DMS153 (cell line): ENCODE measurements around the gene ZIM2.

ENCODE experiments used
- DNase-seq: peaks from one replicate; lab custom pipeline; 2025; lab: John Stamatoyannopoulos, UW

ZIM2 gene

DNA sequence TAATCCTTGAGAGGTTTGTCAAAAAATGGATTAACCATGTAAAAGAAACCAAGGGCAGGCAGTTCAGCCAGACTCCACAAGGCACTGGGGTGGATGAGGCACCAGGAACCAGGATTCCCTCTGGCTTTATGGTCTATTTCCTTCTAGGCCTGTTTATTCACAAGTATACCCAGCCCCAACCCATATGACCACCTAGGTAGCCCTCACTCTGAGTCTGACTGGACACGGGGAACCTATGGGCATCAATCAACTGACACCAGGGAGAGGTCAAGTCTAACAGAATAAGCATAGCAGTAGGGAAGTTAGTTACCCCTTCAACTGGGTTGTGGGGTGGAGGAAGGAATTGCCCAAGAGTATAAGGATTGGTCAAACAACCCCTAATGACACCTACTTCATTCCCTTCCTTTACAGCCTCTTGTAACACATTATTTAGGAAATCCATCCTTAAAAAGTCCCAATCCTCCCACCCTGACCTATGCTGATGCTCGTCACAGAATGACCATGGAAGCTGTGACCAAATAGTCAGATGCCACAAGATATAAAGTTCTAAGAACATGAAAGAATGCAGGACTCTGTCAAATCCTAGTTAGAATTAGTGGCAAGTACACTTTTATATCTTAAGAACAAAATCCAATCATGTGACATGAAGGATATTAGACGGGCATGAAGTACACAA lies 31.7 kb downstream of the ZIM2 start:
- DNase-seq = no peak

DNA sequence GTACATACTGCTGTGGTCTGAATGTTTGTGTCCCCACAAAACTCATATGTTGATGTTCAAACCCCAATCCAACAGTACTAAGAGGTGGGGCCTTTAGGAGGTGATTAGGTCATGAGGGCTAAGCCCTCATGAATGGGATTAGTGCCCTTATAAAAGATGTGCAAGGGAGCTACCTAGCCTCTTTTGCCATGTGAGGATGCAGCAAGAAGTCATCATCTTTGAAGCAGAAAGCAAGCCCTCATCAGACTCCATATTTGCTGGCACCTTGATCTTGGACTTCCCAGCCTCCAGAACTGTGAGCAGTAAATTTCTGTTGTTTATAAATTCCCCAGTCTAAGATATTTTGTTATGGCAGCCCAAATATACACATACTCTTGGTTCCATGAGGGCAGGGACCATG lies 33.9 kb downstream of the ZIM2 start:
- DNase-seq = no peak

DNA sequence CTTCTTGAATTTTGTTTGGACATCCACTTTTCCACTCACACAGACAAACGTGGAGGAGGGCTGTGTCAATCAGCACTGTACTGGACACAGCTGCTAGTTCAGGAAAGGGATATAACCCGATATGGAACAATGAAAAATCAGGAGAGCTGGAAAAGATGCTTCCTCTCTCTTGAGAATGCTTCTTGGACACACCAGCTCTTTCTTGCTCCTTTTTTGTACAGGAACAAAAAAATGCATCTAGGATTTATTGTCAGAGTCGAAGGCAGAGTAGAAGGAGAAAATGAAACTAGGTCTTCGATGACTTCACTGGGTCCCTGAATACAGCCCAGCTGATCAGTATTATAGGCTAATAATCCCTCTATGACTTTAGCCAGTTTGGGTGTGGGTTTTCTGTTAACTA lies 62.2 kb downstream of the ZIM2 start:
- DNase-seq = no peak

DNA sequence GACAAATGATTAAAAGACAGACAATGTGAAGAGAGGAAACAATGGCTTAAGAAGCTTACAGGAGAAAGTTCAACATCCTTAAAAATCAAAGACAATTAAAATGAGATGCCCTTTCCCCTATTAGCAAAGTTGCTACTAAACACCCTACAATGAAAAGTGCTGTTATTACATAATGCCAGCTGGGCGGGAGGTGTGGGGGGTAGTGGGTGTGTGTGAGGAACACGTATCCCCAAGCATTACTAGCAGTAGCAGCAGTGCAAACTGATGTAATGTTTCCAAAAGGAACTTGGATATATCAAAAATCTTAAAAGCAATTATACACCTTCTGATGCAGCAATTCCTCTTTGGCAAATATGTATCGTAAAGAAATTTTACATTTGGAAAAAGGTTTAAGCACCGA lies 70.9 kb downstream of the ZIM2 start:
- no peak for DNase-seq

DNA sequence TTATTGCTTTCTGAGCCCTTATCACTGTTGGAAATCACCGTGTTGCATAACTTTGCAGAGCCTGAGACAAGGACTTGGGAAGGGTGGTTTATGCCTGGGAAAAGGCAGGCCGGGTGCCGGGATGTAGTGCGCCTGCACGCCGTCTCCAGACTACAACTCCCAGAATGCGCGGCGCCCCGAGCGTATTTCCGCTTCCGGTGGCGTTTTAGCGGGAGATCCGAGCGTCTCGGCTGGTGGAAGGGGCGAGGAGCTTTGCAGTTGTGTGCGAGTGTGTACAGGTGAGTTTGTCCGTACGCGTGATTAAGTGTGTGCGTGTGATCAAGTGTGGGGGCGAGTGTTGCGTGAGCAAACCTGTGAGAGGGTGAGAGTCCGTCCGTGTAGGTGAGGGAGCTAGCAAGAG lies 75.4 kb downstream of the ZIM2 start:
- no peak for DNase-seq

DNA sequence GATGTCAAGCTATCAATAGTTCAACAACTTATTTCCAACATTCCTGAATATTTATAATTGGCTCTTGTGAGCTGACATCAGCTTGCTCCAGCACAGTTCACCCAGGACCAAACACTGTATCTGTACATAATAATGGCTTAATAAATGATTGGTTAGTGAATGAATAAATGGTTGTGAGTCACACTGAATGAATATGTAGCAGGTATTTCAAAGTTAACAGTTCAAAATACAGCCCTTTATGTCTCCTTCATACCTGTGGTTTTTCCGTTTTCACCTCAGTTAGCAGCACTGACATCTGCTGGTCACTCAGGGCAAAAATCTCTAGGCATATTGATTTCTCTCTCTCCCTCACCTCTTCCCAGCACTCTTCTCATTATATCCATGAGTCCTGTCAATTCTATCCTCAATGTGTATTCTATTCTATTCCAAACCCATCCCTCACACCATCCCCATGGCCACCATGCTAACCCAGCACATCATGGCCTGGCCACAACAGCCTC lies 76.3 kb downstream of the ZIM2 start:
- DNase-seq = no peak

DNA sequence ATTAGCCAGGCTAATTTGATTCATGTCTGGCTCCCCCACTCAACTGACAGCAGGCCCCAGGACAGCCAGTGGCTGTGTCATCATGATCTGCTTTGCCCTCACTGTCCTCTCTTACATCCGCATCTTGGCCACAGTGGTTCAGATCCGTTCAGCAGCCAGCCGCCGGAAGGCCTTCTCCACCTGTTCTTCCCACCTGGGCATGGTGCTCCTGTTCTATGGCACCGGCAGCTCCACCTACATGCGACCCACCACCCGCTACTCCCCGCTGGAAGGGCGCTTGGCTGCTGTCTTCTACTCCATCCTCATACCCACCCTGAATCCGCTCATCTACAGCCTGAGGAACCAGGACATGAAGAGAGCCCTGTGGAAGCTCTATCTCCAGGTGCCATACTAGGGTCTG lies 79.7 kb downstream of the ZIM2 start:
- DNase-seq = no peak

DNA sequence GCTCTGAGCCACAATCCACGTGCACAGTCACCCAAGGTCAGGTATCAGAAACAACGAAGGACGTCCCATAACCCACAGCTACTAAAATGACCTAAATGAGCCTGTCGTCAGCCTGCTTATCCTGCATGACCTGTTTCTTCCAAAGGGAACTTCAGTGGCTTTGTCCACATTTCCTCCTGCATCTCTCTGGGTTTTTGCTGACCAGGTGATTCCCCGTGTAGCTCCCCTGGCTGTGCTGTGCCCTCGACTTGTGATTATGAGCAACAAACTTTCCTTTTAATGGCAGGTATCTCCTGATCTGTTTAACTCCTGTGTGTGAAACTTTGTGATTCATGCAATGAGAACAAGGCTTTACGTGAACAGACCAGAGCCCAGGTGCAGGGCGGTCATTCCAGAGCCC lies 81.0 kb downstream of the ZIM2 start:
- no peak for DNase-seq

DNA sequence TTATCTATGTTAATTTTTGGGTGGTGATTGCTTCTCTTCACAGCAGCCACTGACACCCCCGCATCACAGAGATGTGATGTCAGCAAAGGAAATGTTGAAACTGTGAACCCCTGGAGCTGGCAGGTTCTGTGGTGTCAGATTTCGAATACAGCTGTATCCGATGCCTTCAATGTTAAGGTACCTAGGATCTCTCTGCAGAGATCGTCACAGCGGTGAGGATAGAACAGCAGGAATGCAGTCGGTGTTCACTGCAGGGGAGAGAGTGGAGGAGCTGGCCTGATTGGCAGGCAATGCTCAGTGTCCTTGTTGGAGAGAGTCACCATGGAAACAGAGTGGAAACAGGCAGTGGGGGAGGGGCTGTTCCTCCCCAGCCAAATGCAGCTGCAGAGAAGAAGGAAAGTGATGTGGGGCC lies 89.4 kb downstream of the ZIM2 start:
- DNase-seq = no peak

DNA sequence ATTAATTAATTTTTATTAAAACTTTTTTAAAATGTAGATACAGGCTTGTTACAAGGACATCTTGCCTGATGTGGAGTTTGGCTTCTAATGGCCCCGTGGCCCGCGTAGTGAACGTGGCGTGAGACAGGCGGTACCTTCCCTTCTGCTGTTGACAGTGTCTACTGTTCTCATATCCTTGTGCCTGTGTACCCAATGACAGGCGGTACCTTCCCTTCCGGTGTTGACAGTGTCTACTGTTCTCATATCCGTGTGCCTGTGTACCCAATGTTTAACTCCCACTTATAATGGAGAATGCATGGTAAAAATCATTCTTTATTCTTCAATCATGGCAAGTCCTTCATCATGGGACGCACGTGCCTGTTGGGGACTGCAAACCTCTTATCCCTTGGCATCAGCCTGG lies 89.9 kb downstream of the ZIM2 start:
- no peak for DNase-seq

DNA sequence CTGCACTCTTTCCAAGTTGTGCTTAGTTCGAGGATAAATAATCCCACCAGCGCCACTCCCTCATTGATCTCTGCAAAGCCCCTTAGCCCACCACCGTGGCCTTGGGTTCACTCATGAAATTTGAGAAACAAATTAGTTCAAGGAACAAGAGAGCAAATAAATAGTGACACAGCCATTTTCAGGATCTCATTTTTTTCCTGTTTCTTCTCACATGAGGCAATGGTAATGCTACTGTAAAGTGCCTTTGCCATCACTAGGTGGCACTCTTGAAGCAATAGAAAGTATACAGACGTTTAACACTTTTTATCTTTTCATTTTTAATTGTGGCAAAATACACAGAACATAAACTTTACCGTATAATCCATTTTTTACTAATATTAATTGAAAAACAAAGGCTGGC lies 92.1 kb downstream of the ZIM2 start:
- no peak for DNase-seq

DNA sequence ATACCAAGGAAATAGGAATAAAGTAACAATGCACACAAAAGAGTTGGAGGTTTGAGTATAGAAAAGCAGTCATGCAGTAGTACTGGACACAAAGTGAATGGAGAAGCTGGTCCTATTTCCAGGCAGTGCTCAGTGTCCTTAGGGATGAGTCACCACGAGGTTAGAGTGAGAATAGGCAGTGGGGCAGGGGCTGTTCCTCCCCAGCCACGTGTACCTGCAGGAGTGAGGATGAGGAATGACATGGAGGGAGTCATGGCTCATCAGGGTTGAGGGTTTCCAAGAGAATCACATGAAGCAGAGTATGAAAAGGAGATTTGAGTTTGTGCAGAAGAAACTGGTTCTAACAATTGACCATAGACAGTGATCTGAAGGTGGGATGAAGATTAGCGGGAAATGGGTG lies 94.2 kb downstream of the ZIM2 start:
- no peak for DNase-seq

DNA sequence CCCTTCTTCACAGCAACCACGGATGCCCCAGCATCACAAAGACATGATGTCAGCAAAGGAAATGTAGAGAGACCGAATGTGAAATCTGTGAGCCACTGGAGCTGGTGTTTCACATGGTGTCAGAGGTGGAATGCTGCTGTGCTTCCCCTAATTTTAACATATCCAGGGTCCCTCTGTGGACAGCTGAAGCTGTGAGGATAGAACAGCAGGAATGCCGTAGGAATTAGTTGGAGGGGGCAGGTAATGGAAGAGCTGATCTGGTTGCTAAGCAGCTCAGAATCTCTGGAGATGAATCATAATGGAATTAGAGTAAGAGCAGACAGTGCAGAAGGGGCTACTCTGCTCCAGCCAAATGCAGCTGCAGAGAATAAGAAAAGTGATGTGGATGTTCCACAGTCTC lies 100.0 kb downstream of the ZIM2 start:
- DNase-seq = no peak

DNA sequence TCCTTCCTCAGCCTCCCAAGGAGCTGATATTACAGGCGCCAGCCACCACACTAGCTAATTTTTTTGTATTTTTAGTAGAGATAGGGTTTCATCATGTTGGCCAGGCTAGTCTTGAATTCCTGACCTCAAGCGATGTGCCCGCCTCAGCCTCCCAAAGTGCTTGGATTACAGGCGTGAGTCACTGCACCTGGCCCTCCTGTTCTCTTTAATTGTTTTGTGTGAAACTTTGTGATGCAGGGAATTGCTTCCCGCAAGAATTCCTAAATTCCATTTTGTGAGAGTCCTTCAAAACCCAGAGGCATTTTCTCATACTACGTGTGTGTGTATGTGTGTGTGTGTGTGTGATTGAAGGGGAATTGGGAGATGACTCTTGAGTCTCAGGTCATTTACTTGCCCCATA lies 104.0 kb downstream of the ZIM2 start:
- no peak for DNase-seq

DNA sequence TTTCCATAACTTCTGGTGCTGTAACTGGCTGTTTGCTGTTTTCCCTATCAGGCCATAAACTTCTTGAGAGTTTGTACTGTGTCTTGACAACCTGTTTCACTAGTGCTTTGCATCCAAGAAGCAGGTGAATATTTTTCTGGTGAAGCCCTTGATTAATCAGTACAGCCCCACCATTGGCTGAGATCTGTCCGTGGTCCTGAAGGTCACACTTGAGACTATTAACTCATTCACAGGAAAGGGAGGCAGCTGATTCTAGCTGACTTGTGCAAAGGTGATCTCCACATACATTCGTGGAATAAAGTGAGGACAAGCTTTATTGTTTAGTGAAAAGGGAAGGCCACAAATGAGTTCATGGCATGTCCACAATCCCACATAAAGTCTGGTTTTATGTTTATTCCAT lies 107.5 kb downstream of the ZIM2 start:
- no peak for DNase-seq

DNA sequence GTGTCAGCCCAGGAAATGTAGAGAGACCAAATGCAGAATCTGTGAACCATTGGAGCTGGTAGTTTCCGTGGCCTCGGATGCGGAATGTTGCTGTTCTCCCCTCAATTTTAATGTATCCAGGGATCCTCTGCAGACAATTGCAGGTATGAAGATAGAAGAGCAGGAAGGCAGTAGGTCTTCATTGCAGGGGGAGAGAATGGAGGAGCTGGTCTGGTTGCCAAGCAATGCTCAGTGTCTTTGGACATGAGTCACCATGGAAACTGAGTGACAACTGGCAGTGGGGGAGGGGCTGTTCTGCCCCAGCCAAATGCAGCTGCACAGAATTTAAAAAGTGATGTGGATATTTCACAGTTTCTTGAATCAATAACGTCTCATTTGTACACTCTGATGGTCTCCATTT lies 112.8 kb downstream of the ZIM2 start:
- no peak for DNase-seq

DNA sequence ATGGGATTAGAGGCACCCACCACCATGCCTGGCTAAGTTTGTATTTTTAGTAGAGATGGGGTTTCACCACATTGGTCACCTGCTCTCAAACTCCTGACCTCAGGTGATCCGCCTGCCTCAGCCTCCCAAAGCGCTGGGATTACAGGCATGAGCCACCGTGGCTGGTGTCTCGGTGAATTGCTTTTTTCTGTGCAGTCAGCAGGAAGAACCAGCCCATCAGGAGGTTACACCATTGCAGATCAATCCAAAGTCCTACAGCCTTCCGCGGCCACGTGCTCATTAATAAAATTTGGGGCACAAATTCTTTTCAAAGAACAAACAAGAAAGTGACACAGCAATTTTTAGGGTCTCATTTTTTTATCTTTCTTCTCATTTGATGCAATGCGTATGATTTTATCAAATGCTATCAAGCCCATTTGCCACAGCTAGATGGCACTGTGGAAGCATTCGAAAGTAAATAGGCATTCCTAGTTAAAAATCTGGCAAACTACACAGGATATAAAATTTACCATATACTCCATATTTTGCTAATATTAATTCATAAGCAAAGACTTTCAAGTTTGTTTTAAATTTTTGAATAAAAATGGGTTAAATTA lies 114.6 kb downstream of the ZIM2 start:
- DNase-seq = no peak
